Upper lobe of left lung (tissue), 4 donors: ENCODE measurements around the gene IP6K2.

Experiments
- EP300 ChIP-seq, 4 donors: sonication (generic); formaldehyde crosslinking; IDR thresholded peaks; one replicate each; pipeline ENCODE4 v1.5.1; 2017; ENCODE audit warnings: antibody characterized with exemption in 4 of 4, control low read depth in 2 of 4
- TF ChIP-seq, protein P1 (sequence below), 6 experiments: fragments of 450-650 bp in 4 of 6; fragments of 200-600 bp in 2 of 6; sonication (generic) in 2 of 6; IDR thresholded peaks; one replicate each; pipeline ENCODE4 v1.5.1; 2016 to 2019; ENCODE audit warnings: antibody characterized with exemption in 6 of 6

- no peak for TF ChIP-seq EP300 (IDR thresholded peaks at IDR 0.05)
- TF ChIP-seq, protein P1, sequence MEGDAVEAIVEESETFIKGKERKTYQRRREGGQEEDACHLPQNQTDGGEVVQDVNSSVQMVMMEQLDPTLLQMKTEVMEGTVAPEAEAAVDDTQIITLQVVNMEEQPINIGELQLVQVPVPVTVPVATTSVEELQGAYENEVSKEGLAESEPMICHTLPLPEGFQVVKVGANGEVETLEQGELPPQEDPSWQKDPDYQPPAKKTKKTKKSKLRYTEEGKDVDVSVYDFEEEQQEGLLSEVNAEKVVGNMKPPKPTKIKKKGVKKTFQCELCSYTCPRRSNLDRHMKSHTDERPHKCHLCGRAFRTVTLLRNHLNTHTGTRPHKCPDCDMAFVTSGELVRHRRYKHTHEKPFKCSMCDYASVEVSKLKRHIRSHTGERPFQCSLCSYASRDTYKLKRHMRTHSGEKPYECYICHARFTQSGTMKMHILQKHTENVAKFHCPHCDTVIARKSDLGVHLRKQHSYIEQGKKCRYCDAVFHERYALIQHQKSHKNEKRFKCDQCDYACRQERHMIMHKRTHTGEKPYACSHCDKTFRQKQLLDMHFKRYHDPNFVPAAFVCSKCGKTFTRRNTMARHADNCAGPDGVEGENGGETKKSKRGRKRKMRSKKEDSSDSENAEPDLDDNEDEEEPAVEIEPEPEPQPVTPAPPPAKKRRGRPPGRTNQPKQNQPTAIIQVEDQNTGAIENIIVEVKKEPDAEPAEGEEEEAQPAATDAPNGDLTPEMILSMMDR (IDR thresholded peaks at IDR 0.05) = no peak
Measured at GRCh38 chr3:48651771-48652170, 65.2 kb downstream of the IP6K2 start.
